ENCODE measurements around the gene PTPRM.

DNA sequence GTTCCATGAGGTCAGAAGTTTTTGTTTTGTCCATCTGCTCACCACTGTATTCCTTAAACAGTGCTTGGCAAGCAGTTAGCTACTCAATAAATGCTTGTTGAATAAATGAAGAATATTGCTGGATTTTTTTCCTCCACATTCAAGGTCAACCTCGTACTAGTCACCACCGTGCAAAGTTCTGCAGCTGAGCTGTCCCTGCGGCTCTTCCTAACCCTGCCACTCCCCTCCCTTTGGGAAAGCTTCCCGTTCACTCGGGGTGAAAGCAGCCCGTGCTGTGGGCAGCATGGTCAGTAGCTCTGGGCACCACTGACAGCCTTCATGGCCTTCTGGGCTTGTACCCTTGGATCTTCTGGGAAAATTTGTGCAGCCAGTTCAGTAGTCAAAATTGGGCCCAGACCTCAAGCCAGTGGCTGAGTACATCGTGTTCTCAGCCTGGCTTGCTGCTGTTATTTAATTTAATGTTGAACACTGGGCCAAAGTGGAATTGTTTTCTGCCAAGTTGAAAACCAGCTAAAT lies 572.8 kb downstream of the PTPRM start:
- TF ChIP-seq, protein P1, sequence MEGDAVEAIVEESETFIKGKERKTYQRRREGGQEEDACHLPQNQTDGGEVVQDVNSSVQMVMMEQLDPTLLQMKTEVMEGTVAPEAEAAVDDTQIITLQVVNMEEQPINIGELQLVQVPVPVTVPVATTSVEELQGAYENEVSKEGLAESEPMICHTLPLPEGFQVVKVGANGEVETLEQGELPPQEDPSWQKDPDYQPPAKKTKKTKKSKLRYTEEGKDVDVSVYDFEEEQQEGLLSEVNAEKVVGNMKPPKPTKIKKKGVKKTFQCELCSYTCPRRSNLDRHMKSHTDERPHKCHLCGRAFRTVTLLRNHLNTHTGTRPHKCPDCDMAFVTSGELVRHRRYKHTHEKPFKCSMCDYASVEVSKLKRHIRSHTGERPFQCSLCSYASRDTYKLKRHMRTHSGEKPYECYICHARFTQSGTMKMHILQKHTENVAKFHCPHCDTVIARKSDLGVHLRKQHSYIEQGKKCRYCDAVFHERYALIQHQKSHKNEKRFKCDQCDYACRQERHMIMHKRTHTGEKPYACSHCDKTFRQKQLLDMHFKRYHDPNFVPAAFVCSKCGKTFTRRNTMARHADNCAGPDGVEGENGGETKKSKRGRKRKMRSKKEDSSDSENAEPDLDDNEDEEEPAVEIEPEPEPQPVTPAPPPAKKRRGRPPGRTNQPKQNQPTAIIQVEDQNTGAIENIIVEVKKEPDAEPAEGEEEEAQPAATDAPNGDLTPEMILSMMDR (IDR thresholded peaks at IDR 0.05), result no peak
- TF ChIP-seq POLR2A (IDR thresholded peaks at IDR 0.05), result no peak

Measured in sigmoid colon (tissue), 3 donors.